ENCODE results near the gene TMEM40. TPM values are rescaled to one million over a fixed set of nuclear protein-coding genes. Genes with fewer than 3 reads are reported as not detected.
"Not testable (repeated sequence)": the region's sequence is repeated elsewhere in the genome, so short reads cannot be mapped to it uniquely, and the experiment has no call there.

The TMEM40 gene
- total RNA-seq, 1 donor from 2014 or later = not detected

DNA sequence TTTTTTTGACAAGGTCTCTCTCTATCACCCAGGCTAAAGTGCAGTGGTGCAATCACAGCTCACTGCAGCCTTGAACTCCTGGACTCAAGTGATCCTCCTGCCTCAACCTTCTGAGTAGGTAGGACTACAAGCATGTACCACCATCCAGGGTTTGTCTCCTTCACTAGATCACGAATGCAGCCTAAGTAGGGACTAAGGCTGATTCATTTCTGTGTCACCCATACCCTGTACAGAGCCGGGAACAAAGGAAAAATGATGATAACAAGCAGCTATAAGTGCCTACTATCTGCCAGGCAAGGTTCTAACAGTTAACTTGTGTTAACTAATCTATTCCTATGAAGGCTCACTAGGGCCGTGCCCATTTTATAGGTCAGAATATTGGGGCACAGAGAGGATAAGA lies 7.0 kb downstream of the TMEM40 start:
- DNase-seq (ENCODE audit: low read depth, low spot score) = no peak

DNA sequence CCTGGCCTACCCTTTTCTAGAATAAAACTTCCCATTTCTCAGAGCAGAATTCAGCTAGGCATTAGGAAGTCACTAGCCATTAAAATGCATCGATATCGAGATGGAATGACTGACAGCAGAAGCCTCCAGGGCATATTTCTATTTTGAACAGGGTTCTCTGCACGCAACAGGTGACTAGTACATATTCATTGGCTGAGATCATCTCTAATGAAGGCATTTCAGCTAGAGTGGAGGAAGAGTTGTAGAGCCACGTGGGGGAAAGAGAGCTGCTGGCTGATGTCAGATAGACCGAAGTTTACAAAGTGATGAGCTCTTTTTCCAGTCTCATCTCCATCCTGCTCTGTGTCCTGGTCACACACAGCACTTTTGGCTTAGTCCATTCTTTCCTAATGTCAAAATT lies 7.5 kb downstream of the TMEM40 start:
- no peak for DNase-seq (ENCODE audit: low read depth, low spot score)

DNA sequence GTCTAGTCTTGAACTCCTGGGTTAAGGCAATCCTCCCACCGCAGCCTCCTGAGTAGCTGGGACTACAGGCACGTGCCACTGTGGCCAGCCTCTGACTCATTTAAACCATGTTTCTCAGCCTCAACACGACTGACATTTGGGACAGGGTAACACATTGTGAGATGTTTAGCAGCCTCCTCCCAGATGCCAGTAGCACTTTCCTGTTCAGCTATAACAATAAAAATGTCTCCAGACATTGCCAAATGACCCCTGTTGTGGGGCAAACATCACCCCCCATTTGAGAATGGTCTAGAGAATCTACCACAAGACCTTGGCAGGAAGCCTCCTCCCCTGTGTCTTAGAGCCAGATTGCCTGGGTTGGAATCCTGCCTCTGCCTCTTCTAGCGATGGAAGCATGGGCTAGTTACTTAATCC lies 8.4 kb downstream of the TMEM40 start:
- DNase-seq (ENCODE audit: low read depth, low spot score) = no peak

DNA sequence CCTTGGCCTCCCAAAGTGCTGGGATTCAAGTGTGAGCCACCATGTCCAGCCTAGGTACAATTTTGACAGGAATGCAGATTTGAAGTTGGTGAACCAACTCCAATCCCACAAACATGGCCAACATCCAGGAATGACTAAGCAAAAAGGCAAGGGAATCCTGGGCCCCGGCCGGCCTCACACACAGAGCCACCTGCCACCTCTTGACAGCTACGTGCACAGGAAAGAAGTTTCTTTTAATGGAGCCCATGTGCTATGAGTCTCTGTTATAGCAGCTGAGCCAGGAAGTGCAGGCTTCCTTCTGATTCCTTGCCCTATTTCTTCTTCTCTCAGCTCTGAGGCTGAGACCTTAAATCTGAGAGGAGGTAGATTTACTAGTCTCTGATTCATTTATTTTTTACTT lies 8.8 kb downstream of the TMEM40 start:
- no peak for DNase-seq (ENCODE audit: low read depth, low spot score)

DNA sequence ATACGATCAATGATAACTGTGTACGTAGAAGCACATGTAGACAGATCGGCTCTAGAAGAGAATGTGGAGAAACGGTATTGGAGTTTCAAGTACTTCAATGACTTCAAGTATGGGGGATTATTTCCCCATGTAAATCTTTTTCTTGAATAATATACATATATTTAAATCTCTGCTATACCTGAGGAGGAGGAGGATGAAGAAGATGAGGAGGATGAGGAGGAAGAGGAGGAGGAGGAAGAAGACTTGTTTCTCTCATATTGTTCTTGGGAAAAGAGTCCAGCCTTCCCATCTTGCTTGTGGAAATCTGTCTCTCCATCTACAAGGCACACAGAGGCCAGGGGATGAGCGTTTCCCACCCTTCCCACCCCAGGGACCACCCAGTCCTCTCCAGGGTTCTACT lies 10.6 kb downstream of the TMEM40 start:
- DNase-seq (ENCODE audit: low read depth, low spot score) = no peak

DNA sequence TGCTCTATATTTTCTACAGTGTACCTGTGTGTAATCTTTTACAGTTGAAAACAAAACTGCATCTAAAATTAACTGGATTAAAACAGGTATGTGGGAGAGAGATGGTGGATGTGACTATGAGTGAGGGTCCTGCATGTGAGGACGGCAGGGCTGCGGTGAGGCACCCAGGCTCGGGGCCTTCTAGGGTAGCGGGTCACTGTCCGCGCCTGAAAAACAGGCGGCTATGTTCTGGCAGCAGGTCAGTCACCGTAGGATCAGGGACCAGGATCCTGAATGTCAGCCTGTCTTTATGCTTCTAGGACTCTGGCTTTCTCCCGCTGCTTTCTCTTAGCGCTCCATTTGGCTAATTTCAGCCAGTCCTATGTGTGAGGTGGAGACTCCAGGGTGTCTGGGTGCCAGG lies 12.6 kb downstream of the TMEM40 start:
- DNase-seq (ENCODE audit: low read depth, low spot score) = no peak

DNA sequence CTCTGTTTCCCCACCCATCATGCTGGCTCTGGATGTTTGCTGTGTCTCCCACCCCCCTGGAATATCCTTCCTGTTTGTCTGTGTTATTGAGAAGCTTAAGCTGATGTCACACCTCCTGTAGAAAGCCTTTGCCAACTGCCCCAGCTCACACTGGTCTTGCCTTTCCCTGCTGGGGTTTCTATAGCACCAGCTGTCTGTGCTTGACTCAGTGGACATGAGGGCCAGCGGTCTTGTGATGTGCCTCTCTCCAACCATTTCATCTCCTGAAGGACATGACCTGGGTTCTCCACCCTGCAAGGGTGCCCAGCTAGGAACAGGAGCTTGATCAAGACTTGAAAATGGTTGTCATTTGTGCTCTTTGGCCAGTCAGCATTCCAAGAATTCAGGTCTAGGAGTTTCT lies 14.7 kb downstream of the TMEM40 start:
- DNase-seq (ENCODE audit: low read depth, low spot score) = no peak

DNA sequence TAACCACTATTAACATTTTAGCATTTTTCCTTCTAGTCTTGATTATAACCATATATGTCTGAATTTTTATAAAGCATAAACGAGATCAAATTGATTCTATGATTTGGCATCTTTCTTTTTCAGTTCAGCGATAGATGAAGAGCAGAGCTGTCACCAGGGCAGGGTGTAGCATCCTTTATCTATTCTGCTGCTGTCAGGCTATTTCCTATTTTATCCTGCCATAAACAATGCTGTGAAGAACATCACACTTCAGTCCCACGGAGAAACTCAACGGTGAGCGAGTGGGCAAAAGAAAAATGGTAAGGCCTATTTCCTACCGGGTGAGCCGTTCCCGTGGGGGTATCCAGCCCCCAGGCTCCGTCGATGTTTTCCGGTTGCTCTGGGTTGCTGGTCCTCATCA lies 15.5 kb downstream of the TMEM40 start:
- DNase-seq (ENCODE audit: low read depth, low spot score) = no peak

DNA sequence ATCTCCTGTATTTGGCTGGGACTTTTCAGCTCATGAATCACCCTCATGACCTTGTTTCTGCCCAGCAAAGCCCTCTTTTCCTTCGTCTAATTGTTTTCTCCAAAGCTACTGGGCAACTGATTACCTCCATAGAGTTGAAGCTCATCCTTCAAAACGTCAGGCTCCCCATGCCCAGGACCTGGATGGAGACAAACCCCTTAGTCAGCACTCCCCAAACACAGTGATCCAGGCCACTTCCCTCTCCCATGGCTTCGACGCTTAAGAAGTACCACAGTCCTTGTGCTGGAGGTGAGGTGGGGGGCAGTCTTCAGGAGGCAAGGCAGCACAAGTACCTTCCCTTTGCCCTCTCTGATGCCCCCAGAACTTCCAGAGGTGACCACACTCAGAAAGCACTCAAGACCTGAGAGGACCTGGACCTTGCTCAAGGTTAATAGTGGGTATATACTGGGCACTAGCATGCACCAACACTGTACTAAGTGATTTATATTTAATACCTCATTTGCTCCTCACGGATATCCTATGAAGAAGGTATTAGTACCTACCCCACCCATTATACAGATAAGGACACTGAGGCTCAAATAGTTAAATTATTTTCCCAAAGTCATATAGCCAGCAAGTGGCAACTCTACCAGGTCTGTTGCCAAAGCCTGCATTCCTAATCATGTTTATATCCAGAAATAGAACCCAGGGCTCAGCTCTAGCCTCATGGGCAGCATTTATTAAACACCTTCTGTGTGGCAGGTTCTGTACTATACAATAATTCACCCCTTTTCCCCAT lies 16.5 kb downstream of the TMEM40 start:
- no peak for DNase-seq (ENCODE audit: low read depth, low spot score)

DNA sequence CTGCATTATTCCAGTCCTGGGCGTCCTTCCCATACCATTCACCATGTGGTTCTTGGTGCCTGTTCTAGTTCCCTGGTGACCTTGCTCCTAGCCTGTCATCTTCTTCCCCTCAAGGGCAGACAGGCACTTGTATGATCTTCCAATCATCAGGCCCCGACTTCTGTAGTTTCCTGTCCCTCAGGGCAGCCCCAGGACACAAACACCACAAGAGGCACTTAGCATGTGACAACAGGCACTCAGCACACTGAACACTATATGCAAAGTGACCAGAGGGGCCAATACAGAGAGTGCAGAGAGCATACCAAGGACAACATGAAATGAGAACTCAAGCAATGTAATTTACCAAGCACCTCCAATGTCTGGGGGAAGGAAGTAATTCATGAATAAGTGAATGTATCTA lies 17.9 kb downstream of the TMEM40 start:
- no peak for DNase-seq (ENCODE audit: low read depth, low spot score)

DNA sequence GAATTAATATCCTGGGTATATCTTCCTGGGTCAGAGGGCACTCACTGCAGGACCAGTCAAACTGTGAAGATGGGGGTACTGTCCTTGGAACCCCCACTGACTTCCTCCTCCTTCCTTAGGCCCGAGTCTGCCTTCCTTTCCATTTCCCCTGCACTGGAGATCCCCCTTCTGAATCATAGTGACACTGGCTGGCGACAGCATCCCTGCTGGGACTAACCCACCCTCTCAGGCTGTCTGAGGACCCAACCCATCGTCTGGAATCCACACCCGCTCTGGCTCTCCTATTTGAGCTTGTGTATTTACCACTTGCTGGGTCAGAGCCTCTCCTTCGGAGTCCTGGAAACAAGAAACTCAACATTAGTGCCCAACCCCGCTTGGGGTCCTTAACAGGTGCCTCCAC lies 21.2 kb downstream of the TMEM40 start:
- no peak for DNase-seq (ENCODE audit: low read depth, low spot score)

DNA sequence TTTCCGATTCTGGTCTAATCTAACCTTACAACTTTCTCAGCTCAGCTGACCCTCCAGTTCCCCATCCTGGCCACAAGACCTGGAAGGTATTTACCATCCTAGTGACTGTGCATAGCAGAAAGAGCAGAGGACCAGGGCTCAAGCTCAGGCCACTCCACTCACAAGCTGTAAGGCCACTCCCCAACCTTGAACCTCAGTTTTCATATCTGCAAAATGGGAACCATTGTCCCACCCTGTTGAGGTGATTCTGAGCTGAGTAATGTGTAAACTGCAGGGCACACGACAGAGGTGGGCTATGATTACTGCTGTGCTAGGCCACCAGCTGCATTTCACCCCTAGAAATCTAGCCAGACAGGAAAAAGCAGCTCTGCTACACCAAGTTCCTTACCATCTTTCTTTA lies 21.7 kb downstream of the TMEM40 start:
- no peak for DNase-seq (ENCODE audit: low read depth, low spot score)

DNA sequence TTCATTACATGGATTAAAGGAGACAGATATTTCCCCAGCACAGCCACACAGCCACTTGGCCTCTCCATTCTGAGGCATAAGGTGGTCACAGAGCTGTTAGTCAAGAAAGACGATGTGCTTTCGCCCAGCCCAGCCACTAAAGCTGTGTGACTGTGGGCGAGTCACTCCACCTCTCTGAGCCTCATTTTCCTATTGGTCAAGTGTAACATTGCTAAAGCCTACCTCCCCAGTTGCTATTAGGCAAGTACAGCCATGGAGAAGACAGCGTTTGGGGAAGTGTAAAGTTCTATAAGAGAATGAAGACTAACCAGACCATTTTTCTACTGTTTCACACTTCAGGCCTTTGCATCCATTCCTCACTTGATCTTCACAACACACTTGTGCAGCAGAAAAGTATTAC lies 24.1 kb downstream of the TMEM40 start:
- no peak for DNase-seq (ENCODE audit: low read depth, low spot score)

DNA sequence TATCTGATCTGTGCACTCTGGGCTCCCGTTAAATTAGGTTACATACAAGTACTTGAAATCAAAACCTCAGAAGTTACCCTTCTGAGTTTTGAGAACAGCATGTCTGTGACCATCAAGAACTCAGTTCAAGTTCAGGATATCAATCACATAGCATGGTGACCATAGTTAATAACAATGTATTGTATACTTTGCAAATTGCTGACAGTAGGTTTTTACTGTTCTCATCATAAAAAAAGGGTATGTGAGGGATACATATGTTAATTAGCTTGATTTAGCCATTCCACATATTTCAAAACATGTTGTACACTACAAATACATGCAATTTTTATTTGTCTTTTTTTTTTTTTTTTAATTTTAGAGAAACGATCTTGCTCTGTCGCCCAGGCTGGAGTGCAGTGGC lies 25.5 kb downstream of the TMEM40 start:
- no peak for DNase-seq (ENCODE audit: low read depth, low spot score)

DNA sequence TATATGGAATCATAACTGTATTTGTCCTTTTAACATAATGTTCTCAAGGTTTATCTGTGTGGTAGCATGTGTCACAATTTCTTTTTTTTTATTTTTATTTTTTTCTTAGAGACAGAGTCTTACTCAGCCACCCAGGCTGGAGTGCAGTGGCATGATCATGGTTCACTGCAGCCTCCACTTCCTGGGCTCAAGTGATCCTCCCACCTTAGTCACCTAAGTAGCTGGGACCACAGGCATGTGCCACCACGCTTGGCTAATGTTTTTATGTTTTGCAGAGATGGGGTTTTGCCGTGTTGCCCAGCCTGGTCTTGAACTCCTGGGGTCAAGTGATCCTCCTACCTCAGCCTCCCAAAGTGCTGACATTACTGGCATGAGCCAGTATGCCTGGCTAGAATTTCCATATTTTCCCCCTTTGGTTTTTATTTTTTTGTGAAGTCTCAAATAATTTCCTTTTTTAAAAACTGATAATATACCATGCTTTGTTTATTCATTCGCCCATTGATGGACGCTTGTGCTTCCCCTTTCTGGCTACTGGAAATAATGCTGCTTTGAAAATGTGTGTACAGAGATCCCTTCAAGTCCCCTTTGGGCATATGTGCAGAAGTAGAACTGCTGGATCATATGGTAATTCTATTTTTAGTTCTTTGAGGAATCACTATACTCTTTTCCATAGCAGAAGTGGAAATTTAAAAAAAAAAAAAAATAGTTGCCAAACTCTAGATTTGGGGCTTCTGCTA lies 28.4 kb downstream of the TMEM40 start:
- DNase-seq (ENCODE audit: low read depth, low spot score) = no peak

DNA sequence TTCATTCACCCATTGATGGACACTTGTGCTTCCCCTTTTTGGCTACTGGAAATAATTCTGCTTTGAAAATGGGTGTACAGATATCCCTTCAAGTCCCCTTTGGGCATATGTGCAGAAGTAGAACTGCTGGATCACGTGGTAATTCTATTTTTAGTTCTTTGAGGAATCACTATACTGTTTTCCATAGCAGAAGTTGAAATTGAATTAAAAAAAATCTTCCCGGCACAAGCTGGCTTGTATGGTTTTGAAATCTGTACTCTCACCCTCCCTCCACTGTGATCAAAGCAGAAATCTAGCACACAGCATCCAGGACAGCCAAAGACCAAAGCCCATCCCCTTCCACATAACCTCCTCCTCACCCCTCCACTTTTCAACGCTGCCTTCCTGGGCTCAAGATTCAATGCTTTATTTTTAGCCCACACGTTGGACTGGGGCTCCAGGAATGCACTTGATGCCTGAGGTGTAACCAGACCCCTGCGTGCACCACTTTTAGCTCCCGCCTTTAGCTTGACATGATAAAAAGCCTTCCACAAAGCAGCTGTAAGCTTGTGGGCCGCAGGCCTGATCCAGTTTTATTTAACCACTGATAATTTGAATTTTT lies 29.9 kb downstream of the TMEM40 start:
- no peak for DNase-seq (ENCODE audit: low read depth, low spot score)

DNA sequence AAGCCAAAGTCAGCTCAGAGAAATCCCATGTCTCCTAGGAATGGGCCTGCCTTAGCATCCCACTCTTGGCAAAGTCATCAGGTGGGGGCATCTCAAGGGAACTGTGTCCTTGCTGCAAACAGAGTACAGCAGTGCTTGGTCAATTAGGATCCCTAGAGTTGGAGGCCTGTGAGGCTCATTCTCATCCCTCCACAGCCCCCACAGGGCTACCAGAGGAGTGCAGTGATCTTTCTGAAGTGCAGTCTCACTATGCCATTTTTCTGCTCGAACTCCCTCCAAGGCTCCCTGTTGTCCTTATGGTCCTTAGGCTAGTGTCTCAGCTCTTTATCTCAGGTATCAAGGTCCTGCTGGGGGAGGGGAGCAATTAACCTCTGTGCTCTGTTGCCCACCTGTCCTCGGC lies 31.1 kb downstream of the TMEM40 start:
- no peak for DNase-seq (ENCODE audit: low read depth, low spot score)

DNA sequence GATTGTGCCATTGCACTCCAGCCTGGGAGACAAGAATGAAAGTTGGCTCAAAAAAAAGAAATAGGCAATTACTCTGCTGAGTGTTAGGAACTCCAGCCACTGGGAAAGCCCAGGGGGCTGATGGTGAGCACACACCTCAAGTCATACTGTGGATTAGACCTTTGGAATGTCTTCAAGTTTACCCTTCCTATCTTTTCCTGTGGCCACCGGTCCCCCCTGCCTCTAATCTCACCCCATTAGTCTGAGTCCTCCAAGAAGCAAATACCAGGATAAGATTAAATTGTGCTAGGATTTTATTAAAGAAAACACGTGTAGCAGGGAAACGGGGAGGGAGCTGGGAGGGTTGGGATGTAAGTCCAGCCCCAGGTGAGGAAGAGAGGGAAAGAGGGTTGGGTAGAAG lies 31.6 kb downstream of the TMEM40 start:
- DNase-seq (ENCODE audit: low read depth, low spot score) = no peak

DNA sequence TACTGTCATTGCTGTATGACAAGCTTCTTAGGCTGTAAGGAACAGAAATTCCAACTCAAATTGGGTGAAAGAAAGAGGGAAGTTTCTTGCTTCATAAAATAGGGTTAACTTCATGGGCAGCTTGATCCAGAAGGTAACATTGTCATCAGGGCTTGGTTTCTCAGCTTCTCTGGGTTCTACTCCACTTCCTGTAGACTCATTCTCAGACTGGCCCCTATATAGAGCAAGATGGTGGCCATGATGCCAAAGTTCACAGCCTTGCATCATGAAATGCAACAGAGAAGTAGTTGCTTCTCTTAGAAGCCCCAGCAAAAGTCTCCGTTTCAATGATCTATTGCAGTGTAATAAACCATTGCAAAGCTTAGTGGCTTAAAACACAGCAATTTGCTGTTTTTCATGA lies 33.6 kb downstream of the TMEM40 start:
- DNase-seq (ENCODE audit: low read depth, low spot score) = no peak

DNA sequence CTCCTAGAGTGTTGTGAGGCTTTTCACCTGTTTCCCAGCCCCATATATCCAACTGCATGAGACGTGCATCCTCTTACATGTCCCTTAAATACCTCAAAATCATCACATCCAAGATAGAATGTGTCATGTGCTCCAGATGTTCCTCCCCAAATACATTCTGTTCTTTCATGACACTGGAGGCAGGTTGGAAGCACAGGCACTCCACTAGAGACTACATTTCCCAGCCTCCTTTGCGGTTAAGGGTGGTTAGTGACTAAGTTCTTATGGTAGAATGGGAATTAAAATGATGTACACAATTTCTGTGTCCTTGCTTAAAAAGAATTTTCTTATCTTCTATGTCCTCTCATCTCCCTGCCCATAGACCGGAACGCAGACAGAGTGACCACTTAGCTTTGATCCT lies 34.3 kb downstream of the TMEM40 start:
- no peak for DNase-seq (ENCODE audit: low read depth, low spot score)

DNA sequence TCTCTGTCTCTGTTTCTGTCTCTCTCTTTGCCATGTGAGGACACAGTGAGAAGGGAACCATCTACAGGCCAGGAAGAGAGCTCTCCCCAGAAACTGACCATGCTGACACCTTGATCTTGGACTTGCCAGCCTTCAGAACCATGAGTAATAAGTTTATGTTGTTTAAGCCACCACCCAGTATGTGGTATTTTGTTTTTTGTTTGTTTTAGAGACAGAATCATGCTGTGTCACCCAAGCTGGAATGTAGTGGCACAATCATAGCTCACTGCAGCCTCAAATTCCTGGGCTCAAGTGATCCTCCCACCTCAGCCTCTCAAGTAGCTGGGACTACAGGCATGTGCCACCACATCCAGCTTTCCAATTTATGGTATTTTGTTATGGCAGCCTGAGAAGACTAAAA lies 35.7 kb downstream of the TMEM40 start:
- not testable (repeated sequence) for DNase-seq (ENCODE audit: low read depth, low spot score)

DNA sequence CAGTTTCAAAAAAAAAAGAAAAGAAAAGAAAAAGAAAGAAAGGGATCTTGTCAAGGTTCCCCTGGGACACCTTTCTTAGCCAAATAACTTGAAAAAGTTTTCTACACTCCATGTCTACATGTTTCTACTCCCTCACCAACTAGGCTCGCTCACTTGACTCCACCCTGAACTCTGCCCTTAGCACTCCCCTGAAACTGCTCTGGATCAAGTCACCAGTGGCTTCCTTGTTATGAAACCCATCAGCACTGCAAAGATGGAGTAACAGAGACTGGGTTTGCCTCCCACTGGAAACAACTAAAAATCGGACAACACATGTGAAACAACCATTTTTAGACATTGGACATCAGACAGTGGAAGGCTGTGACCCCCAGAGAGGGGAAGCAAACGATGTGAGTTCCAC lies 36.8 kb downstream of the TMEM40 start:
- DNase-seq (ENCODE audit: low read depth, low spot score) = no peak

Data from pulmonary artery endothelial cell (primary cell).